GM19463 (cell line): ENCODE results near the gene CIC.

Experiments
- ATAC-seq: cut with Tn5 transposase; IDR thresholded peaks from one replicate; pipeline ENCODE4 v1.9.1; 2021; ENCODE audit warnings: mild to moderate bottlenecking, moderate library complexity; ENCODE audit not compliant: unreplicated experiment

The CIC gene

DNA sequence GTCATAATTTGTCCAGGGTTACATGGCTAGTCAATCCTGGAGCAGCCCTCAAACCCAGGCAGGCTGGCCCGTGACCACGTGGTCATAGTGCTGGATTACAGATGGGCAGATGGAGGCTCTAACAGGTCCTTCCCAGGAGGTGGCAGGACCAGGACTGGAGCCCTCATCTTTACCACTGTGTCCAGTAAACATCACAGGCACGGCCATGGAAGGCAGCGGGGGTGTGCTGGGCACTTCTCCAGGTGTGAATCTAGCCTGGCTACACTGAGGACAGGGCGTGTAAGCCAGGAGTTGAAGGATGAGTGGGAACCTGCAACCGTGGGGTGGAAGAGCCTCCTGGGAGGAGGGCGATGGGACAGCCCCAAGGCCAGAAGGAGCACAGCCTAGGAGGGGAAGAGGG, 6.1 kb downstream of the CIC start:
- ATAC-seq, result no peak

DNA sequence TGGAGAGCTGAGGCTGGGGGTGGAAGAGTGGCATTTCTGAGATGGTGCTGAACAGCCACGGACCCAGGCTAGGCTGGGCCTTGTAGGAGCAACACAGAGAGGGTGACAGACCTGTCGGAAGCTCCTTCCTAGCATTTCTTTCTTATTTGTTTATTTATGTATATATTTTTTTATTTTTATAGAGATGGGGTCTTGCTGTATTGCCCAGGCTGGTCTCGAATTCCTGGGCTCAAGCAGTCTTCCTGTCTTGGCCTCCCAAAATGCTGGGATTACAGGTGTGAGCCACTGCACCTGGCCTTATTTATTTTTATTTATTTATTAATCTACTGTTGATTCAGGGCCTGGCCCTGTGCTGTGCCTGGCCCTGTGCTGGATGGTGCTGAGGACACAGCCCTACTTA, 6.5 kb downstream of the CIC start:
- no peak for ATAC-seq

DNA sequence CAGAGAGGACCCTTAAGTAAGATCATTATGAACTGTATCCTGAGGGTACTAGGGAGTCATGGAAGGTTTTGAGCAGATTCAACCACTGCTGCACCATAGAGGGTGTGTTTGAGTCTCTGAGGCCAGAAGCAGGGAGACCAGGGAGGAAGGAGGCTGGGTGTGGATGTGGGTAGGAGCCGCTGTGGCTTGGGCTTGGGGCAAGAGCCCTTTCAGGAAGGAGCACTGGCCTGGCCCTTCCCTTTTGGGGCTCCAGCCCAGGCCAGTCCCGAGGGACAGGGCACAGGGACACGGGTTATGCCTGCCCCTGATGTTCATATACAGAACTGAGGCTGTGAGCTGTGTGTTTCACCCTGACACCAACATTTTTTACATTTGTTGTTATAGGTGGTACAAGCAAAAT, 7.2 kb downstream of the CIC start:
- no peak for ATAC-seq

DNA sequence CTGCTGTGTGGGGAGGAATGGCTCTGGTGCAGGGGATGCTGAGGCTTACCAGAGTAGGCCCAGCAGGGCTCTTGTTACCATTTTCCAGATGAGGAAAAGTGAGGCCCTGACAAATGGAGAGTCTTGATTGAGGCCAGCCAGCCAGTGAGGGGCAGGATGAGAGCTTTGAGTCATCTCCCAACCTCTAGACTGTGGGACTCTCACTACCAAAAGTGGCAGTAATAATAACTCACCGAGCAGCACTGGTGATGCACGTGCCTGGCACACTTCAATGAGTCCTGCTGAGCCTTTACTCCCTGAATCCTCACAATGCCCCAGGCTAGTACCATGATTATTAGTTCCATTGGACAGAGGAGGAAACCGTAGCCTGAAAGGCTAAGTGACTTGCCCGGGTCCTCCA, 7.8 kb downstream of the CIC start:
- no peak for ATAC-seq

DNA sequence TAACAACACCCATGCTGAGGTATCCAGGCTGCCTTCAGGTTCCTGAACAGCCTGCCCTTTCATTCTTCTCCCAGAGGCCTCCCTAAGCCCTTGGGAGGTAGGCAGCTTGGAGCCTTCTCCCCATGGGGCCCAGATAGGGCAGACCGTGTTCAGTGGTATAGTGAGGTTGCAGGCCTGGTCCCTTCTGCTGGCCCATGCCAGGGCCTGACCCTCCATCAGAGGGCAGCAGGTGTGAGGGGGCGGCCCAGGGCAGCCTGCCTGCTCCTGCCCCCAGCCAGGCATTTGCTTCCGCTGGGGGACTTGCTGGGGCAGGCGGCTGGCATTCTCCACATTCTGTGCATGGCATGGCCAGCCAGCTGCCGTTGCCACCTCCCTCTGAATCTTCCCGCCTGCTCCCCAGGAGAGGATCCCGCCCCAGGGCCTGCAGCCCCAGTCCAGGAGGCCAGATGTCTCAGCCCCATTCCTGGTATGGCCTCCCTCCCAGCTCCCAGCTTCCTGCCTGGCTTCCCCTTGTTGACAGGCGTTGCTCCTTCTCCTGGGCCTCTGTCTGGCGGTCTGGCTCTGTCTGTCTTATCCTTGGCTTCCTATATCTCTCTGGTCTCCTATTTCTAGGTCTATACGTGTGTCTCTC, 8.9 kb downstream of the CIC start:
- no peak for ATAC-seq

DNA sequence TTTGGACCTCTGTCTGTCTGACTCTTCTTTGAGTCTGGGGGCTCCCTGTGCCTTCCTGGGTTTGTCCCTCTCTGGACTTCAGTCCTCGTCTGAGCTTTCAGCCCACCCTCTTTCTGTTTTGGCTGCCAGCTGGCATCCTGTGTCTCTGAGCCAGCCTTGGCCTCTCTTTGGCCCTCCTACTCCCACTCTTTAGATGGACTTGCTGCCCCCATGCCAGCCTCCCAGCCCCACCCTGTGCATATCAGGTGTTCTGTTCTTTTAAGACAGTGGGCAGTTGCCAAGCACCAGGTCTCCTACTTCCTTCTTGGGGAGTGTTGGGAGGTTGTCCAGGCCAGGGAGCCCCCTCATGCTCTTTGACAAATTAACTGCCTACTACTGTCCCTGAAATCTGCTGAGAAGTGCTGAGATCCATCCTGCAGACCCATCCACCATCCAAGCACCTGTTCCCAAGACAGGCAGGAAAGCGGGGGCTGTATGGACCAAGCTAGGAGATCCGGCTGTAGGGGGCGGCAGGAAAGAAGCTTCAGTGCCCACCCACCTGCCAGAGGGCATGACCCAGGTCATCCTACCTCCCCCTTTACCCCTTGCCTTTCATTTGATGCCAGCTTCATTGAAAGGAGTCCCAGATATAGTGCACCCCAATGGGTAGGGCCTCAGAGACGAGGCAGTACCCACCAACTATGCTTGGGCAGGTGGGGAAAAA, 9.6 kb downstream of the CIC start:
- no peak for ATAC-seq

DNA sequence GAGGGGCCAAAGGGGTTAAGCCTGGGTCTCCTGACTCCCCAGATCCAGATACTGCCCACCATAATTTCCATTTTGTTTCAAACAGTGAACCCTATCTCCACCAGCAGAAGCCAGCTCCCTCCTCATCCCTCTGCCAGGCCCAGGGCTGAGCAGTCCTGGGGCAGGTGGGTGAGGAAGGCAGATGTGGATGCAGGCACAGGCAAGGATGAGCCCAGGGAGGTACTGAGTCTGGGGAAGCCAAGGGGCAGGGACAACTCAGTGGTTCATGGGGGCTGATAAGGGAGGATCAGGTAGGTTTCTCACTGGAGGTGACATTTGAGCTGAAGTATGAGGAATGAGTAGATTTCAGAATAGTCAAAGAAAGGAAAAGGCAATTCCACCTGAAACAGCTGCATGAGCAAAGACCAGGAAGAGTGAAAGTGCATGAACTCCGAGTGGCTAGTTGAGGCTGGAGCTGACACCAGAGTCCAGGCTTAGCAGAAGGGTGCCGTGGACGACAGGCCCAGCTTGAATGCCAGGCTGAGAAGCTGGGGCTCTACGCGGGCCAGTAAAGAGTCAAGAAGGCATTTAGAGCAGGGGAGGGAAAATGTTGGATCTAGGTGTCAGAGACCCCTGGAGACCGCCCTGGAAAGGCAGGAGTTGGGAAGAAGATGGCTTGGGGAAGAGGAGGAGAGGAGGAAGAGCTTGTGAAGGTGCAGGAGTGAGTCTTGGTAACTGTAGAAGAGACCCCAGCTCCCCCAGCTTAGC, 10.3 kb downstream of the CIC start:
- ATAC-seq, result no peak

DNA sequence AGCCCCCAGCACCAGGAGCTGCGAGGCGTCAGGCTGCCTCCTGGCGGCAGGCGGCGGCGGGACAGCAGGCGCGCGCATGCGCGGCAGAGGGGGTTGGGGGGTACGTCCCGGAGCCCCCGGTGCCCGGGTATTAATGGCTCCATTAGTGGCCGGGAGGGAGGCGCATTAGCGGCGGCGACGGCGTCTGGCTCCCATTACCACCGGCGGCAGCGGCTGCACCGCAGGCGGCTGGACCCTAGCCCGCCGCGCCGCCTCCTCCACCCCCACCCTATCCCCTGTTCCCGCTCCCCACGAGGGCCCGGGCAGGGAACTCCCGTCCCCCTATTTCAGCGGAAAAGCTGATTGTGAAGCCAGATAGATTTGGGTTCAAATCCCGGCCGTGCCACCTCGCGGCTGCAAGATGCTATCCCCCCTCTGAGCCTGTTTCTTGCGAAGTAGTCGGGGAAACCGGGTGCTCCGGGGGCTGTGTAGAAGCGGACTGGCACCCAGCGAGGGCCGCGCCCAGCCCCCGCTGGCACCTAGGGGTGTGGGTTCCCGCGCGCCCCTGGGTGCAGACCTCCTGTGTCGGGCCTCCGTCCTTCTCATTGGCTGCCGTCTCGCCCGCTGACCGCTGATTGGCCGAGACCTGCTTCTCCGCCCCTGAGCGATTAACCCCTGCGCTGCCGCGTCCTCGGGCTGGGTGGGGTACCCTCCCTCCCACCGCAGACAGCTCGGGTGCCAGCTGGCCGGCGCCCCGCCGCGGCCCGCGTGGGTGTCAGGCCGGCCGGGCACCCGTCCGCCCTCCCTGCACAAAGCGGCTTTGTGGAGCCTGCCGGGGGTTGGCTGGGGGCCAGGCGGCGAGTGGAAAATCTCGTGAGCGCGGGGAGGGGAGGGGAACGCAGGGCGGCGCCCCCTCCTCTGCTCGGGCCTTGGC, 11.1 kb downstream of the CIC start:
- ATAC-seq, result peak; percentile 46

DNA sequence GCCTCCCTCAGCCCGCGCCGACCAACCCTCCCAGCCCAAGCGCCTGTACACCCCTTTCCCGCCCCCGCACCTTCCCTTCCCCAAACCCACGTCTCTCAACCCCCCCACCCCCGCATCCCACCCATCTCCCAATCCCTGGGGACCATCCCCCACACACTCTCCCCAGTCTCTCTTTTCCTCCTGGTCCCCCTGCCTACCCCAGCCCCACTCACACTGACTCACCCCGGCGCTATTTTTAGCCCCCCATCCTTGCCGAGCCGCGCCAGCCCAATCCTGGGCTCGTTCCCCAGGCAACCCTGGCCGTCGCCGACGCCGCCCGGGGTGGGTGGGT, 11.7 kb downstream of the CIC start:
- ATAC-seq, result no peak

DNA sequence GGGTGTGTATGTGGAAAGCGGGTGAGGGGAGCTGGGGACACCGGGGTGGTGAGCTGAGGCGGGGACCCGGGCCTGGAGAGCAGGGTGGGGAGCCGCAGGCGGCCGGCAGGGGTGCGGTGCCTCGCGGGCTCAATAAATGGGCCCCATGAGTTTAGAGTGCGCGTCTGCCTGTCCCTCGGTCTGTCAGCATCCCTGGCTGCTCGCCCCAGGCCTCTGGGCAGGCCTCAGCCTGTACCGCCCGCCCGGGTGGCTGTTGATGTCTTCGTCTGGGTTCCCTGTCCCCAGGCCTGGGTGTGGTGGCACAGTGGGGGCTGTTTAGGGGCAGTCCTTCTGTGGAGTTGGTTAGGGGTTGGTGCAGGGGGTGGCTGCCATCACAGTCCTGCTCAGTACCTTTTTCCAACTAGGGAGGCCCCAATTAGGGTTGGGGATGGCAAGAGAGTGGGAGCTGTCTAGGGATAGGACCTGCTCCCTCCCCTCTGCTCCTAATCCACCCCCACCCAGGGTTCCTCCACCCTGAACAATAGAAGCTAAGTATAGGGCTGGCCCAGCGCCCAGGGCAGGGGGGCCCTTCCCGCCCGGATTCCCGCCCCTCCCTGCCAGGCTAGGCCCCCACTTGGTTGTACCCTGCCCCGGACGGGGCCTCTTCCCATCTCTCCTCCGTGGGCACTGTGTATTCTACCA, 12.2 kb downstream of the CIC start:
- ATAC-seq, result no peak

DNA sequence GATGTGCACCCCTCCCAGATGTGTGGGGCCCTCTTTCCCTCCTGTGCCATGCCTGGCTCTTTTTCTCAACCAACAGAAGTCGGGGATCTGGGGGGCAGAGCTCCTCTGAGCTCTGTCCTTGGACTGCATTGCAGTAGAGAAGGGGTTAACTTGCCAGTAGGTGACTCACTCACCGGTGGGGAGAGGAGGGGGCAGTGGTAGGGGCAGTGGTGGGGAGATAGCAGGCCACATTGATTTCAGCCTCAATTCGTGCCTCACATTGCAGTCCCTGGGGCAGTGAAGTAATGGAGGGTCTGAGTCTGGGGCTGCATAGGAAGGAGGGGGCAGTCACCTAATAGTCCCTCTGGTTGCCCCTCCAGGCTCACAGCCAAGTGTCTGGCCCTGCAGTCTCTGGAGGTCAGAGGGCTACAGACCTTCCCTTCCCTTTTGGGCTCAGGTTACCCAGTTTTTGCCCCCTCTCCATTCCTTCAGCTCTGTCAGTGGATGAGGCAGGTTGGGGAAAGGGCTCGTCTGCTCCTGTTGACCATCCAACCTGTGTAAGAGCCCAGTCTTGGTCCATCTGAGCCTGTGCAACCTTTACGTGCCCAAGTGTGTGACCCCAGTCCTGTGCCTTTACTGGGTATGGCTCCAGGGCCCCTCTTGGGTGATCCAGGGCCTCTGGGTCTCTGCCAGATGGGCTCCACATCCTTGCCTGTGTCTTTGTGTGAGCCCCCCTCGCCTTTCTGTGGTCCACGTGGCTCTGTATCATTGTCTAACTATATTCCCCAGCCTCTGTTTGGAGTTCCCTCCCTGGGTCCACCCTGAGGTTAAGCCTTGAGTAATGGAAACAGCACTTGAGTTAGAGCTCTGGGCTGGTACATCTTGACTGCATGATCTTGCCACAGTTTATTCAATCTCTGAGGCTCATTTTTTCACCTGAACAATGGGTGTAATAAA, 13.0 kb downstream of the CIC start:
- no peak for ATAC-seq

DNA sequence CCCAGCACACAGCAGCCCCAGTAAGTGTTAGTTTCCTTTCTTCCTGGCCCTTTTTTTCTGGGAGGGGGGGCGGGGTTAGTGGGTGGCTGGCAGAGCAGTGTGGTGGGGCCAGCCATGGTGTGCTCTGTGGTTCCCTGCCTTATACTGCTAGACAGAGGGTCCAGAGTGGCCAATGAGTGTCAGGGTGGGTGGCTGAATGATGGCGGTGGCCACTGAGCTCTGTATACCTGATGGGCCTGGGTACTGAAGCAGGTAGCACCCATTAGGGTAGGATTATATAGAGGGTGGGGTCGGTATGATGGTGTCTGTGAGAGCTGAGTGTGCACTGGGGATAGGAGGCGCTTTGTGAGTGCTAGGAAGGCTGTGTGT, 13.8 kb downstream of the CIC start:
- ATAC-seq, result no peak

DNA sequence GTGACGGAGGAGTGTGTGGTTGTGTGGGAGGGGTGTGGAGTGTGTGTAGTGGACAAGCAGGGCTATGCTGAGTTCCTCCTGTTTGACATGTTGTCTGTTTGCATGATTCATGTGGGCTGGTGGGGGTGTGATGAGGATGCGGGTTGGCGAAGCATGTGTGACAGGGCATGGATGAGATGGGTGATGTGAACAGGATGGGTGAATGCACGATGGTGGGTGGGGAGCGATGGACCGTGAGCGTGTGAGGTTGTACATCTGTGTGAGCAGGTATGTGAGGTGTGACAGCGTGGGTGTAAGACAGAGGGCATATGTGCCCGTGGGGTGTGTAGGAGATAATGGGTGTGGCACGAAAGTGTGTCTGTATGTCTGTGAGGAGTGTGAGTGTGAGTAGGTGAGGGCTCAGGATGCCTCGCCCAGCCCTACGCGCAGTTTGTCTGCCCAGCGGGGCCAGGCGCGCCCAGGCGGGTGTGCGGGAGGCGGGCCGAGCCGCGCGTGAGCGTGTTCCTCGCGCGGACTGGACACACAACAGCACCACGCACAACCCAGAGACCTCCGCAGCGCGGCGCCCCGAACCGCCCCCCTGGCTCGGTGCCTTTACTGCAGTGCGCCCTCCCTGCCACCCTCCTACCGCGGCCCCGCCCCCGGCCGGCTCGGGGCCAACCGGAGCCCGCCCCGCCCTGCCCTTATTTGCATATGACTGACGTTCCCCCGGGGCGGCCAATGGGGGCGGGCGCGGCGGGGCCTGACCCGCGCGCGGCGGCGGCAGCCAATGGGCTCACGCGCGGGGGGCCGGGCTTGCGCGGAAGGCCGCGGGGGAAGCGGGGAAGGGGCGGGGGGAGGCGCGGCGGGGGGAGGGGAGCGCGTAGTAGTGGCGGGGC, 14.4 kb downstream of the CIC start:
- peak; percentile 42 for ATAC-seq

DNA sequence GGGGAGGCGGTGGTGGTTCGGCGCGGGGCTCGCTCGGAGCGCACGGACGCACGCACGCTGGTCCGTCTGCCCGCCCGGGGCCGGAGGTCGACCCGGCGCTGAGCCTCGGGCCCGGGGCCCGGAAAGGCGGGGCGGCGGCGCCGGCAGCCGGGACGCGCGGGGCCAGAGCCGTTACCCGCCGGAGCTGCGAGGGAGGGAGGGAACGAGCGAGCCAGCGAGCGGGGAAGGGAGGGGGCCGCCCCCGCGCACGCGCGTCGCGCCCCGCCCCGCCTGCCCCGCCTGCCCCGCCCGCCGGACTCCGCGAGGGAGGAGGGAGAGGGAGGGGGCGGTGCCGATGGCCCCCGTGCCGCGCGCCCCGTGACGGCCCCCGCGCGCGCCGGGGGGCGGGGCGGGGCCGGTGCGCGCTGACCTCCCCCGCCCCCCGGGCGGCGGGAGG, 15.0 kb downstream of the CIC start:
- ATAC-seq, result peak; percentile 18

DNA sequence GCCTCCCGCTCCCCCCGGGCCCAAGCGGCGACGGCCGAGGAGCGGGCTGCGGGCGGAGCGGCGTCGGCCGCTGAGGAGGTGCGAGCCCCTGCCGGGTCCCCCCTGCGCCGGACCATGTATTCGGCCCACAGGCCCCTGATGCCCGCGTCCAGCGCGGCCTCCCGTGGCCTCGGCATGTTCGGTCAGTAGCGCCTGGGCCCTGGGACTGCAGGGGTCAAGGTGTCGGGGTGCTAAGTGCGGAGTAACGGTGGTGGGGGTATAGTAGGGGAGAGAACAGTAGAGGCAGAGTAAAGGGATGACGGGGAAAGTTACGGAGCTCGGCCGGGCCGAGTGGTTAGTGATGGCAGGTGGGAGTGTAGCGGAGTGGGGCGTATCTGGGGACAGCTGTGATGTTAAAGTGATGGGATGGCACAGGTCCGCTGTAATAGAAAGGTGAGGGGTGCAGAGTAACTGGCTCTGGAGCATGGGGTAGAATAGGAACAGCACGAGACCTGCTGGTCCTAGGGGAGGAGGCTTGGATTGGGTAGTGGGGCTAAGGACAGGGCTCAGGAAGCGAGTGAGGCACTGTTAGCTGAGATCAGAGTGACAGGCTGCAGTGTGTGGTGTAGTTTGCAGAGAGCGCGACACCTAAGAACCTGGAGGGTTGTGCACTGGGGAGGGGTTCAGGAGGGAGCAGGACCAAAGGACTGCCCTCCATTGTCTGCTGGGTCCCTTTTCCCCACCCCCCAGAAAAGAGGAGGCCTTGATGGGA, 15.7 kb downstream of the CIC start:
- no peak for ATAC-seq

DNA sequence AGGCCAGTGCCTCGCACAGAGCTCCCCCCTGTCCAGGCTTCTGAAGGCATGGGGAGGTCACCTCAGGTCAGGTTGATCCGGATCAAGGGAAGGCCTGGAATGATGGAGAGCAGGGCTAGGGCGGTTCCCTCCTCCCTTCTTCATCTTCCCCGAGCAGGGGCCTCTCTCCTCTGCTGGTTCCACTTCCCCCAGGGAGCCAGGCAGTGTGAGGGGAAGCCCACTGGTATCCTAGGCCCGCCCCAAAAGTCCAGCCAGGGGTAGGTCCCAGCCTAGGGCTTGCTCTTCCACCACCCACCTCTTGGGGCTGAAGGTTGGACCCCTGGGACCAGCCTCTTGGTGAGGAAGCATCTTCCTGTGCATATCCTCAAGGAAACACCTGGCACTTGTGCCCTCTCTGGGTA, 16.5 kb downstream of the CIC start:
- no peak for ATAC-seq

DNA sequence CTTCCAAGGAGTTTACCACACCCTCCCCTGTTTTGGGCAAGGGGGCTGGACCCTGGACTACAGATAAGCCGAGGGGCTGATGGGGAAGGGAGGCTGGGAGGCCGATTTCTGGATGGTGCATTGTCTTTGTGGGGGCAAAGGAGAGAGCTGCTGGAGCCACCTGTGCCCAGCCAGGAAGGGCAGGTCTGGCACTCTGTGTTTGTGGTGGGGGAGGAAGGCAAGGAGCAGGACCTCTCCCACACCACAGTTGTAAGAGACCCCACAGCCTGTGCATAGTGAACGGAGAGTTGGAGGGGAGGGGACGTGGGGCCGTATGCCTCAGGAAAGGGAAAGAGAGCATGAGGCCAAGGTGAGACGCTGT, 16.9 kb downstream of the CIC start:
- no peak for ATAC-seq

DNA sequence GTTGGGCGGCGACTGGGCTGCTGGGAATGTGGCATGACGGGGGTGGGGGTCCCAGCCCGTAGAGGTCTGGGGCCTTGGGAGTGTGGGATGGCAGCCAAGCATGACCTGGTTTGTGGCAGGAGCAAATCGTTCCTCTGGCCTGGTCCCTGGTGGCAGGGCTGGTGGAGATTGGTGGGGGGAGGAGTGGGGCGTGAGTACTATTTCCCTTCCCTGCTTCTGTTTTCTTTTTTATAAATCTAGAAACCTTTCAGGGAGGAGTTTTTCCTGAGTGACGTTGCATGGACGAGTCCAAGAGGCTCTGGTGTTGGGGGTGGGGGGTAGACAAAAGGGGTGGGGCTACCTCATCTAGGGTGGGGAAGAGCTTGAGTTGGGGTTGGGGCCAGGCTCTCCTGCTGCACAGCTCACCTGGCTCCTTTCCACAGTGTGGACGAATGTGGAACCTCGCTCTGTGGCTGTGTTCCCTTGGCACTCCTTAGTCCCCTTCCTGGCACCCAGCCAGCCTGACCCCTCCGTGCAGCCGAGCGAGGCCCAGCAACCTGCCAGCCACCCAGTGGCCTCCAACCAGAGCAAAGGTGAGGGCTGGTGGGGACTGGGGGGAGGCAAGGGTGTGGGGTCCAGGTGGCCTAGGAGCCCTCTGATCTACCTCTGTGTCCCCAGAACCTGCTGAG, 17.4 kb downstream of the CIC start:
- ATAC-seq, result no peak
